ENCODE measurements around the gene TMEM231.

TMEM231 gene, protein sequence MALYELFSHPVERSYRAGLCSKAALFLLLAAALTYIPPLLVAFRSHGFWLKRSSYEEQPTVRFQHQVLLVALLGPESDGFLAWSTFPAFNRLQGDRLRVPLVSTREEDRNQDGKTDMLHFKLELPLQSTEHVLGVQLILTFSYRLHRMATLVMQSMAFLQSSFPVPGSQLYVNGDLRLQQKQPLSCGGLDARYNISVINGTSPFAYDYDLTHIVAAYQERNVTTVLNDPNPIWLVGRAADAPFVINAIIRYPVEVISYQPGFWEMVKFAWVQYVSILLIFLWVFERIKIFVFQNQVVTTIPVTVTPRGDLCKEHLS

DNA sequence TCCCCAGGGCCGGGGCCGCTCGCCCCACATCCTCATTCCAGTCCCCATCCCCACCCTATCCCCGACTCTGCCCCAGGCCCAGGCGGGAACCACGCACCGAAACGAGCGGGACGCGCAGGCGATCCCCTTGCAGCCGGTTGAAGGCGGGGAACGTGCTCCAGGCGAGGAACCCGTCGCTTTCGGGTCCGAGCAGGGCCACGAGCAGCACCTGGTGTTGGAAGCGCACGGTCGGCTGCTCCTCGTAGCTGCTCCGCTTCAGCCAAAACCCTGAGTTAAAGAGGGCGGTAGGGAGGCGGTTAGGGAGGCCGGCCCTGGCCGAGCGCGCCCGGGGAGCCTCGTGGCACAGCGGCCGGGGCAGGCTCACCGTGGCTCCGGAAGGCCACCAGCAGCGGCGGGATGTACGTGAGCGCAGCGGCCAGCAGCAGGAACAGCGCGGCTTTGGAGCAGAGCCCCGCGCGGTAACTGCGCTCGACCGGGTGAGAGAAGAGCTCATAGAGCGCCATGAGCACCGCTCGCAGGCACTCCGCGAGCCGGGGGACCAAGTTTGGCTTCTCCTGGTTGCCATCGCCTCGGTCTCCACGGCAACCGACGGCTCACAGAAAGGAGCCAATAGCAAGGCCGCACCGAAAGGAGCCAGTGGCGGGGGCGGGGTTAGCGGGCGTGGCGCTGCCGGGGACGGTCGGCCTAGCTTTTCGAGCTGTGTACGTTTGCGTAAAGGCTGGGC lies at the start of gene TMEM231:
Gene TMEM231 (minus strand): TSS at position 546 of the 724 bp plus-strand sequence. CDS start 43 bp downstream, at position 503.
- DNase-seq, result peak; percentile 93

GRCh38 chr16:75603241-75603640 lies 47.2 kb upstream of the TMEM231 start:
- no peak for DNase-seq

DNA sequence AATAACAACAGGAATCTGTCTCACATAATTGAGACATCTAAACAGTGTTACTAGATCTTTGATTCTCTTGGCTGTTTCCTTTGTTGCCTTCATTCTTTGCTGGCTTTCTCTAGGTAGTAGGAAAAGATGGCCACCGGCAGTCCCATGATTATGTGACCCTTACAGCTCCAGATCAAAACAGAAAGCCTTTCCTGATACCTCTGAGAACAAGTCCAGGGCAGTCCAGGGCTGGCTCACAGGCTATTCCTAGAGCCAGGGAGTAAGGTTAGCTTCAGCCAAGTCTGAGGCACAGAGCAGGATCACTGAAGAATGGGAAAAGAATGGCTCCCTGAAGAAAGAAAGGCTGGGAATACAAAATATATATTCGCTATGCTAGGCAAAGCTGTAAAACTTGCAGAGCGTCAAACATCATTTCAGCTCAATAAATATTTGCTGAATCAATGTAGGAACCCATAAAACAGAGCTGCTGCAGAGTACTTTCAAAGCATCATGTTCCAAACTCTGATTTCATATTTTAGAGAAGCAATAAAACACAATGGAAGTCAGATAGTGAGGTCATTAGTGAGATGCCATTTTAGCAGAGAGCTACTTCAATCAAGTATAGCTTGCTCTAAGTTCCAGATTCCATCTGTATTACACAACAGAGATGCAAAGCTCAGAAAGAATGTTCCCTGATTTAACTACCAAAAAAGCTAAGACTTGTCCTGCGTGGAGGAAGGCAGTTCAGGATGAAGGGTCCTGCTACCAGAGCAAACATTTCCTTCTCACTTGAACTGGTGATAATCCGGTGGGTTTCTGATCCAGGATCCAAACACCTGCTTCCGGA lies 43.6 kb upstream of the TMEM231 start:
- DNase-seq, result no peak

DNA sequence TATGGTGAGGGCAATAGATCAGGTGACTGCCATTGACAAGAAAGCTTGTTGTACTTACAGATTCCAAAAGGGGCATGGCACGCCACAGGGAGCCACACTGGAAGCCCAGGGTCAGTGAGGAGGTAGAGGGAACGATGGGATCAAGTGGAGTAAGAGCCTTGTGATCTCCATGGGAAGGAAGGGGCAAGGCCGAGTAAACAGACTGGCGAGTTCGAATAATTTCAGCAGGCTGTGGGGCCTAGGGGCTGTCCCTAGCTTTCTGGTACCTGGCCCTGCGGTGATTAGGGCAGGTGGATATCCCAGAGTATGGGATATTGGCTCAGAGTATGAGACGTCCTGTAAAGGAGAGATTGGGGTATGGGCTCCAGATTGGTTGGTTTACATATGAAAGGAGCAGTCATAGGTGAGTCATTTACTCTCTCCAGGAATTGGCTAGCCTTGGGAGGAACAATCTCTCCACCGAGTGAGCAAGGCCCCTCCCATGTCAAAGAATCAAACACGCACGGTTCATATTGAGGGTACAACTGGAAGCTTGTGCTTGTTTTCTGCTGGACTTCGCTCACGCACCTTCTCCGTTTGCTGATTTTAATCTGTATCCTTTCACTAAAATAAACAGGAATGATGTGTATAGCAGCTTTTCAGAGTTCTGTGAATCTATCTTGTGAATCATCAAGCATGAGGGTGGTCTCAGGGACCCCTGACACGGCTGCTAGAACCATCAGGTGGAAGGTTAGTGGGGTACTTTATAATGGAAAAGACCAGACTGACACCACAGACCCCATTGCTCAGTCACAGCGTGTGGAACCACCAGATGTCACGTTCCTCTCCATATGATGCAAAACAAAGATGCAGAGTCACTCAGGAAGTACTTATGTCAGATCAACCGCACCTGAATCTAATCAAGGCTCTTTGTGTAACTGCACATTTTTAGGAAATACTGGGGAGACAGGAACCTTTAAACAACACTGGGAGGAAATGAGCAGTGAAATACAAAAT lies 38.1 kb upstream of the TMEM231 start:
- peak; percentile 81 for DNase-seq

DNA sequence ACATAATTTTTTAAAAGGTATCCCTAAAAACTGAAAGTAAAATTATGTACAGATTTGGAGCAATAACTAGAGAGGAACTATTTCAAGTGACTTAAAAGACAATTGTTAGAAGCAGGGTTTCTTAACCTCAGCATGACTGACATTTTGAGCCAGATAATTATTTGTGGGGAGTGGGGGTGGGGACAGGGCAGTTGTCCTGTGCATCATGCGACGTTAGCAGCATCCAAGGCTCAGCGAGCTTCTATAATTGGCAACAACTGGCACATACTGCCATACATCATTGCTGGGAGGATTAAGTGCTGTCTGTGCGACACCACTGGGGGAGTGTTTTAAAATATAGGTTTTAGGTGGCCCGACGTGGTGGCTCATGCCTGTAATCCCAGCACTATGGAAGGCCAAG lies 37.3 kb upstream of the TMEM231 start:
- DNase-seq, result no peak

GRCh38 chr16:75591927-75592326 lies 35.9 kb upstream of the TMEM231 start:
- DNase-seq, result peak; percentile 45

- peak; percentile 81 for DNase-seq
These were observed 35.1 kb upstream of the TMEM231 start for GRCh38 chr16:75590920-75591843.

DNA sequence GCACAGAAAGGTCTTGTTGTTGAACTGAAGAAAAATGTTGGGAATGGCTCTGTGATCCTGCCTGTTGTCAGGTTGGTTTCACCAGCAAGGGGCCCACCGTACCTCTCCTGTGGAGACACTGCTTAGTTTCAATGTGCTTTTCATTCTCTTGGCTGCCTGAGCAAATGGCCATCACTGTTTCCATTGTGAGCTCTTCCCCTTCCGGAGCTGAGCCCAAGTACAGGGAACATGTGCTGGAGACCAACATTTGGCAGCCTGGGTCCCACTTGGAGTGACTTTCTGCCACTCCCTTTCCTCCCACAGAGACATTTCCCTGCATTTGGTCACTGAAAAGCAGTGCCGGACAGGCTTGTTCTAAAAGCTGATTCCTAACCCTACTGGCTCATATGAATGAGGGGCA lies 33.3 kb upstream of the TMEM231 start:
- DNase-seq, result no peak

DNA sequence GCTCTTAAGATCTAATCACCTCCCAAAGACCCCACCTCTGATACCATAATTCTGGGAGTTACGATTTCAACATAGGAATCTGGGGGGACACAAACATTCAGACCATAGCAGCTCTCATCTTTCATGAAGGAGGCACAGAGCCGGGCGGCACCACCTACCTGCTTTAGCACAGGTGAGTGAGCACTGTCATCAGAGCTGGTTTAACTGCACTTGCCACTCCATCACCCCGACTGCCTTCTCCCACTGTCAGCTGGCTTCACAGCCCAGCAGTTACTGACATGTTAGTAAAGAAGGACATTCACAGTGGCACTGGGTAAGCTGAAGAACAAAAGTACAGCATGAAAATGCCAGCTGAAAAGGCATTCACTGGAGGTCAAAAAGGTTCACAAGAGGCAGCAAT lies 32.7 kb upstream of the TMEM231 start:
- no peak for DNase-seq

GRCh38 chr16:75584108-75584507 lies 28.1 kb upstream of the TMEM231 start:
- DNase-seq, result no peak

- no peak for DNase-seq
These were observed 23.3 kb upstream of the TMEM231 start for GRCh38 chr16:75579281-75579834.

- DNase-seq, result no peak
These were observed 22.7 kb upstream of the TMEM231 start for GRCh38 chr16:75578725-75579124.

- DNase-seq, result no peak
These were observed 22.2 kb upstream of the TMEM231 start for GRCh38 chr16:75578212-75578611.

- DNase-seq, result no peak
These were observed 20.3 kb upstream of the TMEM231 start for GRCh38 chr16:75576384-75576811.

- no peak for DNase-seq
These were observed 19.9 kb upstream of the TMEM231 start for GRCh38 chr16:75575958-75576357.

DNA sequence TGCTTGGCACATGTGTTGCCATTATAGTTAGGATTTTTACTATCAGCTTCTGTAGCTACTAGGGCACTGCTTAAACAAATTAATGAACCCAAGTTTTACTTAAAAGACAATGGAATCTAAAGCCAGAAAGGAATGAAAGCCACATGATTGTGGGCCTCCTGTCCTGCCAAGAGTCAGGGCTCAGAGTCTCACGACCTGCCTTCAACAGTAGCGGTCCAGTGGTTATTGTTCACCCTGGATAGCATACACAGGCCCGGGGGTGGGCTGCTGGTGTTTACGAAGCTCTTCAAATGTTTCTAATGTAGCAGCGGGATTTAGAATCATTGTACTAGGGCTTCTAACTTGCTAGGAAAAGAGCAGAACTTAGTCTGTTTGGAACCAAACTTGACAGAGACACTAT lies 17.9 kb upstream of the TMEM231 start:
- DNase-seq, result no peak

GRCh38 chr16:75572864-75573542 lies 17.0 kb upstream of the TMEM231 start:
- no peak for DNase-seq

GRCh38 chr16:75570396-75571065 lies 14.5 kb upstream of the TMEM231 start:
- DNase-seq, result no peak

GRCh38 chr16:75567911-75568310 lies 11.9 kb upstream of the TMEM231 start:
- no peak for DNase-seq
